Small intestine (tissue), 7 donors: Measurements from ENCODE around the gene PADI2. TPM values are rescaled to one million over a fixed set of nuclear protein-coding genes. Genes with fewer than 3 reads are reported as not detected.

Source experiments
- DNase-seq, 2 donors: peaks; one replicate each; pipeline versions ENCODE4 v3.0.0 to v3.0.0-alpha.2; 2013
- FAIRE-seq: peaks from 2 replicates; lab custom pipeline; 2012; peaks lifted over from hg19 to GRCh38; lab: Jason Lieb, UNC
- H3K27ac ChIP-seq, 3 donors: one replicate each; pipeline ENCODE4 v1.5.1; 2013; ENCODE audit warnings: low read length in 2 of 3, mild to moderate bottlenecking in 2 of 3, control low read depth in 1 of 3, inconsistent platforms in 1 of 3, low read depth in 1 of 3, moderate library complexity in 1 of 3
- H3K27me3 ChIP-seq, 3 donors: one replicate each; pipeline ENCODE4 v1.6.1; 2013; ENCODE audit warnings: low read length in 3 of 3, inconsistent platforms in 1 of 3; ENCODE audit not compliant: control insufficient read depth in 3 of 3, insufficient read depth in 3 of 3
- H3K36me3 ChIP-seq, 3 donors: one replicate each; pipeline ENCODE4 v1.6.1; 2013; ENCODE audit warnings: low read length in 3 of 3, inconsistent platforms in 1 of 3, low read depth in 1 of 3, mild to moderate bottlenecking in 1 of 3, moderate library complexity in 1 of 3; ENCODE audit not compliant: control insufficient read depth in 3 of 3, insufficient read depth in 2 of 3
- H3K4me1 ChIP-seq, 3 donors: one replicate each; pipeline ENCODE4 v1.6.1; 2013; ENCODE audit warnings: low read length in 2 of 3, inconsistent platforms in 1 of 3, low read depth in 1 of 3, mild to moderate bottlenecking in 1 of 3, moderate library complexity in 1 of 3; ENCODE audit not compliant: control insufficient read depth in 3 of 3, insufficient read depth in 2 of 3
- H3K4me3 ChIP-seq, 3 donors: one replicate each; pipeline ENCODE4 v1.5.1; 2013; ENCODE audit warnings: low read length in 3 of 3, control low read depth in 1 of 3, inconsistent platforms in 1 of 3, low read depth in 1 of 3, mild to moderate bottlenecking in 1 of 3, moderate library complexity in 1 of 3
- H3K9me3 ChIP-seq, 2 donors: one replicate each; pipeline ENCODE4 v1.6.1; 2013; ENCODE audit warnings: low read depth in 1 of 2, low read length in 1 of 2; ENCODE audit not compliant: control insufficient read depth in 2 of 2, insufficient read depth in 1 of 2
- WGBS, 3 donors: extraction: QIAGEN DNeasy Blood & Tissue Kit; methylation state at CpG; one replicate each; pipeline ENCODE4 v1.1.7; 2013; 5-methylcytosine and 5-hydroxymethylcytosine counted together
- polyA plus RNA-seq, 4 donors: library from polyadenylated mRNA; stranded (reverse) in 3 of 4; unstranded in 1 of 4; fragments of 200-250 nt in 3 of 4; fragments of 120-200 nt in 1 of 4; gene quantifications; one replicate each; pipeline versions ENCODE4 v1.2.1 to v1.2.3, GENCODE V29; 2013
- donor health status: healthy with polysubstance abuse.
- donor health status: control.
- donor health status: control.
- donor health status: Bipolar disorder and iron deficiency.
- donor health status: healthy.

The PADI2 gene
- polyA plus RNA-seq, 4 donors, result 0.28 to 95.2 (median 0.54) TPM; not detected in 1

DNA sequence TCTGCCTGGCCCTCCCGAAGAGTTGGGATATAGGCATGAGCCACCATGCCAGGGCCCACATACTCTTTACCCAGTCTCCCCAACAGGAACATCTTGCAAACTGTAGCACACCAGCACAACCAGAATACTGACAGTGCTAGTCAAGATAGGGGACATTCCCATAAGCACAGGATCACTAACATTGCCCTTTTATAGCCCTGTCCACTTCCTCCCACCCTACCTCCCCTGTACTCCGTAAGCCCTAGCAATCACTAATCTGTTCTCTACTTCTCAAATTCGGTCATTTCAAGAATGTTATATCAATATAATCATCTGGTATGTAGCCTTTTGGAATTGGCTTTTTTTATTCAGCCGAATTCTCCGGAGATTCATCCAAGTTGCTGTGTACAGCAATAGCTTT, 71.3 kb downstream of the PADI2 start:
- Histone ChIP-seq H3K9me3 (no peaks in the 10 kb centered on the region), H3K4me3 (no peak overlapping the region), H3K4me1 (peaks cover 0 to 11% (median 3%) of the 10 kb centered on the region in 3 donors), H3K36me3 (peaks cover 6 to 34% (median 16%) of the 10 kb centered on the region in 3 donors), H3K27me3 (no peaks in the 10 kb centered on the region), H3K27ac (no peak overlapping the region)
- FAIRE-seq, result no peak
- 87 to 91% (median 90%) methylated on average over 5 of the region's 5 CpGs for WGBS, 3 donors
- no peak for DNase-seq

DNA sequence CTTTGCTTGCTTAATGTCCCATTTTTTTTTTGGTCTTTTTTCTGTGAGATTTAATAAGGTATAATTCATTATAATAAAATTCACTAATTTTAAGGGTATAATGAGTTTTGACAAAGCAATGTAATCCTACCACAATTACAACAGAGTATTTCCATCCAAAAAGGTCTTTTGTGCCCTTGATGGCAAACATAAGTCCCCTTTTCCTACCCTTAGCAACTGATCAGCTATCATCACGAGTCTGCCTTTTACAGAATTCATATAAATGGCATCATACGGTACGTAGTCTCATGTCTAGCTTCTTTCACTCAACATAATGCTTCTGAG, 73.0 kb downstream of the PADI2 start:
- no peak overlapping the region for H3K4me3 ChIP-seq
- H3K27me3 ChIP-seq, result no peaks in the 10 kb centered on the region
- no peak for FAIRE-seq
- H3K36me3 ChIP-seq, result peaks cover 9 to 47% (median 21%) of the 10 kb centered on the region in 3 donors
- 43 to 61% (median 49%) methylated on average over 3 of the region's 3 CpGs for WGBS, 3 donors
- no peak for DNase-seq
- no peak overlapping the region for H3K27ac ChIP-seq
- H3K9me3 ChIP-seq, result no peaks in the 10 kb centered on the region
- peaks cover 0 to 3% (median 0%) of the 10 kb centered on the region in 3 donors for H3K4me1 ChIP-seq

DNA sequence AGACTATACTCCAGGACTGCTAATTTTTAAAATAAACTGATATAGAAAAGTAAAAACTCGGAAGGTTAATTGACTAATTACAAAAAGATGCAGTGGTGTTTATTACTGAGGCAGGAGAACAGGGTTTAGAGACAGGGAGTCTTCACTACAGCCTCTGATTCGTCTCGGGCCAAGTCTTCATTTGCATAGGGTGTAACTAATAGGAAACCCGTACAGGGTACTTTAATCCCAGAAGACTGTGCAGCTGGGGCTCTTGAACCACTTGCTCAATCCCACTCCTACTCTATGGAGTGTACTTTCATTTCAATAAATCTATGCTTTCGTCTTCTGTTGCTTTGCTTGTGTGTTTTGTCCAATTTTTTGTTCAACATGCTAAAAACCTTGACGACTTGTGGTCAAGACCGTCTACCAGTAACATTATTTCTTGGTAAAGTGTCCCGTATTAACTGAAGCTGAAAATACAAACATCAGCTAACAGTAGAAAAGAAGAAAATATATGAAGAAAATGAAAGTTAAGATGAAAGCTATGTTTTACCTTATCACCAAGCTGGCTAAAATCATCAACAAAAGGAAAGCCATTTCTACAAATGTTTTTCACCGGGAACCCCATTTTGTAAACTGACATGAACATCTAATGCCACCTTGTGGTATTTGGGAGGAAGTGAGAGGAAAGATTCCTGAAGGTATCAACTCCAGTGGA, 73.5 kb downstream of the PADI2 start:
- DNase-seq (peak; percentile 44 to 50), FAIRE-seq (peak; percentile 55)
- peaks cover 9 to 50% (median 20%) of the 10 kb centered on the region in 3 donors for H3K36me3 ChIP-seq
- no peak overlapping the region for H3K27ac ChIP-seq
- no peak overlapping the region for H3K4me3 ChIP-seq
- H3K9me3 ChIP-seq, result no peaks in the 10 kb centered on the region
- WGBS, 3 donors, result 41 to 47% (median 47%) methylated on average over 9 of the region's 9 CpGs
- H3K27me3 ChIP-seq, result no peaks in the 10 kb centered on the region
- peaks cover 0 to 3% (median 0%) of the 10 kb centered on the region in 3 donors for H3K4me1 ChIP-seq

DNA sequence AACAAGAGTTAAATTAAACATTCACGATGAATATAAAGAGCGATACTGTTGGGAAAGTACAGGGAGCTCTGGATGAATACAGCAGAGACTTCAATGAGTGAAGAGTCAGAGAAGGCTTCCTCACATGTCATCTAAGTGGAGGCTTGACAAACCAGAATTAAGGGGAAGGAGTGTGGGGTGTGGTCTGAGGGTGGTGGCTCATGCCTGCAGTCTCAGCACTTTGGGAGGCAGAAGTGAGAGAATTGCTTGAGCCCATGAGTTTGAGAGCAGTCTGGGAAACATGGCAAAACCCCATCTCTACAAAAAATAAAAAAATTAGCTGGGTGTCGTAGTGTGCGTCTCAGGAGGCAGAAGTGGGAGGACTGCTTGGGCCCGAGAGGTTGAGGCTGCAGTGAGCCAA, 74.1 kb downstream of the PADI2 start:
- 82 to 89% (median 83%) methylated on average over 5 of the region's 5 CpGs for WGBS, 3 donors
- no peak overlapping the region for H3K4me3 ChIP-seq
- H3K36me3 ChIP-seq, result peaks cover 12 to 52% (median 24%) of the 10 kb centered on the region in 3 donors
- no peaks in the 10 kb centered on the region for H3K9me3 ChIP-seq
- no peaks in the 10 kb centered on the region for H3K27me3 ChIP-seq
- FAIRE-seq, result no peak
- DNase-seq, result no peak
- peaks cover 0 to 3% (median 0%) of the 10 kb centered on the region in 3 donors for H3K4me1 ChIP-seq
- H3K27ac ChIP-seq, result no peak overlapping the region

DNA sequence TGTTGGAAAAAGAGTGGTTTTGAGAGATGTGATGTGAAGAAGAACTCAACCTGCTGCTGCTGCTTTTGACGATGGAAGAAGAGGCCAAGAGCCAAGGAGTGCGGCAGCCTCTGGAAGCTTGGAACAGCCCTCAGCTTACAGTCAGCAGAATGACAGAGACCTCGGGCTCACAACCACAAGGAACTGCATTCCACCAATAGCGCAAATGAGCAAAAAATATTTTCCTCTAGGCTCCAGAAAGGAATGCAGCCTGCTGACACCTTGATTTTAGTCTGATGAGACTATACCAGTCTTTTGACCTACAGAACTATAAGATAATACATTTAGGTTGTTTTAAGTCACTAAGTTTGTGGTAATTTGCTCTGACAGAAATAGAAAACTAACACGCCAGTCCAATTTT, 75.6 kb downstream of the PADI2 start:
- no peak for DNase-seq
- no peaks in the 10 kb centered on the region for H3K27me3 ChIP-seq
- no peak for FAIRE-seq
- no peak overlapping the region for H3K27ac ChIP-seq
- WGBS, 3 donors, result 83 to 91% (median 90%) methylated on average over 5 of the region's 5 CpGs
- peaks cover 15 to 46% (median 23%) of the 10 kb centered on the region in 3 donors for H3K36me3 ChIP-seq
- H3K4me1 ChIP-seq, result peaks cover 0 to 3% (median 0%) of the 10 kb centered on the region in 3 donors
- H3K9me3 ChIP-seq, result no peaks in the 10 kb centered on the region
- no peak overlapping the region for H3K4me3 ChIP-seq

DNA sequence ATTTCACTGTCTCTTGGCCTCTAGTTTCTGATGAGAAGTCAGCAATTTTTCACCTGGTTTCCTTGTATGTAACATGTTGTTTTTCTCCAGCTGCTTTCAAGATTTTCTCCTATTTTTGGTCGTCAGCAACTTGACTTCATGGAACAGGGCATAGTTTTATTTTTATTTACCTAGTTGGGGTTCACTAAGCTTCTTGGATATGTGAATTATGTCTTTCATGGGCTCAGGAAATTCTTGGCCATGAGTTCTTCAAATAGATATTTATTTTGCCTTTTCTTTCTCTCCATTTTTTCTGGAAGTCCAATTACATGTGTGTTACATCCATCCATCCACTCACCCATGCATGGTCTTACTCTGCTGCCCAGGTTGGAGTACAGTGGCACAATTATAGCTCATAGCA, 79.1 kb downstream of the PADI2 start:
- Histone ChIP-seq H3K4me1 (no peaks in the 10 kb centered on the region), H3K36me3 (peaks cover 15 to 50% (median 25%) of the 10 kb centered on the region in 3 donors), H3K9me3 (no peaks in the 10 kb centered on the region), H3K27me3 (no peaks in the 10 kb centered on the region), H3K27ac (no peak overlapping the region), H3K4me3 (no peak overlapping the region)
- DNase-seq (no peak), FAIRE-seq (no peak)
- 63 to 78% (median 69%) methylated on average over 1 of the region's 1 CpG for WGBS, 3 donors

DNA sequence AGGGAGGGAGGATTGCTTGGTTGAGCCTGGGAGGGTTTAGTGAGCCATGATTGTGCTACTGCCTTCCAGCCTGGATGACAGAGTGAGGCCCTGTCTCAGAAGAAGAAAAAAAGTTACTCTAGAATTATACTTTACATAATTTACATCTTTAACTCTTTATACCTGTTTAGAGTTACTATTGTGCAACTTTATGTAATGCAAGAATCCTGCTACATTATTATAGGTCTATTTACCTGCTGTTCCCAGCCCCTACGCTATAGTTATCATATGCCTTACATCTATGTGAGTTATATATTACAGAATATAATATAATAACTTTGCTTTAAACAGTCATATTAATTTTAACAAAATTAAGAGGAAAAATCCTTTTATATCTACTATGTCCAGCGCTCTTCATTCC, 79.7 kb downstream of the PADI2 start:
- no peak overlapping the region for H3K4me3 ChIP-seq
- H3K27me3 ChIP-seq, result no peaks in the 10 kb centered on the region
- no peak for FAIRE-seq
- H3K9me3 ChIP-seq, result no peaks in the 10 kb centered on the region
- H3K4me1 ChIP-seq, result no peaks in the 10 kb centered on the region
- peaks cover 15 to 46% (median 23%) of the 10 kb centered on the region in 3 donors for H3K36me3 ChIP-seq
- no peak overlapping the region for H3K27ac ChIP-seq
- 97 to 98% (median 98%) methylated on average over 2 of the region's 2 CpGs for WGBS, 3 donors
- DNase-seq, result no peak

DNA sequence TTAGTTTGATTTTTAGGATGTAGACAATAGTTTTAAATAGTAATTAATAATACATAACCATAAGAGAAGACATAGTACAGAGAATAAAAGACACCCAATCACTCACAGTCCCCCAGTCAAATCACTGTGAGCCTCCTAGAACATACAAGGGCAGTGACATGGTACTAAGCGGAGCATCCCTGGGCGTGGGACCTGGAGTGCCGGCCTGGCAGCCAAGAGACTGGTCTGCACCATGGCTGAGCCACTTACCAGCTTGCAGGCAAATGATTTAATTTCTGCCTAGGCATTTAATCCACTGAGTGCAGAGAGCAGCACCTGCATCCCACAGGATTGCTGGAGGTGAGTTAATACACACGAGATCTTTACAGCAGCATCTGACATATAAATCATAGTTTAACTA, 85.8 kb downstream of the PADI2 start:
- Histone ChIP-seq H3K4me1 (no peaks in the 10 kb centered on the region), H3K9me3 (no peaks in the 10 kb centered on the region), H3K27ac (no peak overlapping the region), H3K4me3 (no peak overlapping the region), H3K27me3 (no peaks in the 10 kb centered on the region), H3K36me3 (peaks cover 11 to 51% (median 13%) of the 10 kb centered on the region in 3 donors)
- DNase-seq (no peak), FAIRE-seq (no peak)
- WGBS, 3 donors, result 86 to 92% (median 88%) methylated on average over 4 of the region's 4 CpGs

DNA sequence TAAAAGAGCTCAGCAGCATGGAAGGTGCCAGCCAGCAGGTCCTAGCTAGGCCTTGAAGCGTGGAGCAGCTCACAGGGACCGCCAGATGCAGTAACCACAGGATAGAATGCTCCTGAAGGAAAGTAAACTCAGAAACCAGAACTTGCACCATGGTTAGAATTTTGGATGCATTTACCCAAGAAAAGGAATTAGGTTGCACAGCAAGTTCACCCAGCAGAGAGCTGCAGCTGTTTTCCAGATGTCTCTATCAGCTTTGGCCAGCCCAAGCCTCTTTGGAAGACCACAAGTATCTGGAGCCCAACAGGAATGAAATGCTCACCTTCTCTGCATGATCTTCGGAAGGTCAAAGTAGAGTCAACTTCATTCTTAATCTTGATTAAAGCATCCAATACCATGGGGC, 86.5 kb downstream of the PADI2 start:
- H3K4me3 ChIP-seq, result no peak overlapping the region
- no peak overlapping the region for H3K27ac ChIP-seq
- H3K36me3 ChIP-seq, result peaks cover 11 to 51% (median 16%) of the 10 kb centered on the region in 3 donors
- DNase-seq (no peak), FAIRE-seq (no peak)
- H3K9me3 ChIP-seq, result no peaks in the 10 kb centered on the region
- H3K27me3 ChIP-seq, result no peaks in the 10 kb centered on the region
- WGBS, 3 donors, result 91 to 97% (median 94%) methylated on average over 3 of the region's 3 CpGs
- no peaks in the 10 kb centered on the region for H3K4me1 ChIP-seq
